Spleen (tissue), 11 donors: Measurements from ENCODE around the gene TNS1. TPM values are rescaled to one million over a fixed set of nuclear protein-coding genes. Genes with fewer than 3 reads are reported as not detected.

ENCODE experiments used
- microRNA-seq, 3 donors: library from miRNA; unstranded; fragments of <30 nt; microRNA quantifications; one replicate each; pipeline versions ENCODE4 to v1.1.0, GENCODE V29; 2019 to 2020
- polyA plus RNA-seq, 3 donors: library from polyadenylated mRNA; stranded (reverse); fragments of 200-250 nt; gene quantifications; one replicate each; pipeline ENCODE4 v1.2.1, GENCODE V29; 2013
- small RNA-seq, 4 donors: library from RNA; depleted of rRNA; stranded (forward); fragments of <200 nt; gene quantifications; one replicate each; pipeline ENCODE3, GENCODE V24; 2016
- total RNA-seq, 7 donors: library from RNA; depleted of rRNA in 3 of 7; stranded (reverse); fragments of >200 nt in 3 of 7; fragmentation: NEBNext Ultra II Directional in 4 of 7; extraction: Animal tissue kit (Norgen Biotek cat#: 25700) in 4 of 7; gene quantifications; one replicate each; pipeline versions ENCODE4 v1.1.0 to v1.2.1, GENCODE V29; 2016 to 2021
- donor health status: healthy with polysubstance abuse.
- donor health status: DM: no; HTN: no; CAD: no; lungs with moderate emphysema.
- donor health status: DM: no; HTN: no; CAD: no.
- donor health status: Bipolar disorder and iron deficiency.
- donor health status: healthy.
- donor health status: DM: no; HTN: no; CAD: no.
- donor health status: DM: yes; HTN: yes; CAD: no.

The TNS1 gene
- total and polyA plus RNA-seq, 10 donors: 6.9 to 580 (median 246) TPM

Small RNA genes within 50 kb of the gene (microRNA-seq; reads per million reads assigned to microRNA genes)
- 0 to 0.57 (median 0.36) reads per million in 3 donors for gene MIR6809

Small RNA genes within 50 kb of the gene (small RNA-seq; reads per million reads assigned to genes)
- gene MIR6809: 0 reads per million in 4 donors

Other genes starting within 250 kb of the TNS1 start
- 1 to 10 TPM; 2.0 to 4.5 (median 2.6) TPM for gene RUFY4, start 66.3 kb upstream of the TNS1 start, total RNA-seq
- 1 to 10 TPM in 2 of 3 donors, under 1 TPM in 1; 0.32 to 3.7 (median 2.7) TPM for gene RUFY4, start 66.3 kb upstream of the TNS1 start, polyA plus RNA-seq
- 100 to 1,000 TPM in 1 of 7 donors, 10 to 100 TPM in 6; 24.4 to 113 (median 56.2) TPM for gene CXCR2, start 123.0 kb upstream of the TNS1 start, total RNA-seq
- gene CXCR2, start 123.0 kb upstream of the TNS1 start, polyA plus RNA-seq: 1 to 10 TPM in 2 of 3 donors, under 1 TPM in 1; 0.39 to 6.5 (median 2.6) TPM
- gene CXCR1, start 164.0 kb upstream of the TNS1 start, total RNA-seq: 100 to 1,000 TPM in 2 of 7 donors, 10 to 100 TPM in 5; 19.4 to 139 (median 48.4) TPM
- 1 to 10 TPM in 2 of 3 donors, under 1 TPM in 1; 0.70 to 6.6 (median 4.9) TPM for gene CXCR1, start 164.0 kb upstream of the TNS1 start, polyA plus RNA-seq
- 100 to 1,000 TPM; 344 to 554 (median 430) TPM for gene ARPC2, start 214.2 kb upstream of the TNS1 start, total RNA-seq
- gene ARPC2, start 214.2 kb upstream of the TNS1 start, polyA plus RNA-seq: 100 to 1,000 TPM; 262 to 317 (median 289) TPM